ENCODE measurements around the gene DDHD1.
"Not testable (repeated sequence)": the region's sequence is repeated elsewhere in the genome, so short reads cannot be mapped to it uniquely, and the experiment has no call there.

Gene DDHD1

GRCh38 chr14:53103636-53104340 is 49.3 kb downstream of the DDHD1 start:
- no peak for DNase-seq

GRCh38 chr14:53093206-53093605 is 59.9 kb downstream of the DDHD1 start:
- DNase-seq, result peak; percentile 58

GRCh38 chr14:53090853-53091252 is 62.3 kb downstream of the DDHD1 start:
- no peak for DNase-seq

GRCh38 chr14:53084954-53085353 is 68.2 kb downstream of the DDHD1 start:
- DNase-seq, result not testable (repeated sequence)

GRCh38 chr14:53064475-53064874 is 88.6 kb downstream of the DDHD1 start:
- DNase-seq, result no peak

- DNase-seq, result no peak
Observed at GRCh38 chr14:53062856-53063255, 90.3 kb downstream of the DDHD1 start.

GRCh38 chr14:53060046-53060445 is 93.1 kb downstream of the DDHD1 start:
- DNase-seq, result no peak

- peak; percentile 59 for DNase-seq
Observed at GRCh38 chr14:53055003-53055402, 98.1 kb downstream of the DDHD1 start.

- no peak for DNase-seq
Observed at GRCh38 chr14:53054457-53054856, 98.7 kb downstream of the DDHD1 start.

GRCh38 chr14:53048631-53049030 is 104.5 kb downstream of the DDHD1 start:
- no peak for DNase-seq

- DNase-seq, result no peak
Observed at GRCh38 chr14:53047307-53048069, 105.6 kb downstream of the DDHD1 start.

GRCh38 chr14:53044486-53044885 is 108.6 kb downstream of the DDHD1 start:
- no peak for DNase-seq

- no peak for DNase-seq
Observed at GRCh38 chr14:53043027-53043581, 110.0 kb downstream of the DDHD1 start.

GRCh38 chr14:53042480-53042879 is 110.6 kb downstream of the DDHD1 start:
- no peak for DNase-seq

- no peak for DNase-seq
Observed at GRCh38 chr14:53041067-53041466, 112.1 kb downstream of the DDHD1 start.

- no peak for DNase-seq
Observed at GRCh38 chr14:53038629-53039028, 114.5 kb downstream of the DDHD1 start.

GRCh38 chr14:53037016-53037415 is 116.1 kb downstream of the DDHD1 start:
- no peak for DNase-seq

GRCh38 chr14:53035336-53036210 is 117.5 kb downstream of the DDHD1 start:
- no peak for DNase-seq

GRCh38 chr14:53034688-53035230 is 118.4 kb downstream of the DDHD1 start:
- DNase-seq, result no peak

GRCh38 chr14:53034036-53034435 is 119.1 kb downstream of the DDHD1 start:
- DNase-seq, result no peak

GRCh38 chr14:53032838-53033390 is 120.2 kb downstream of the DDHD1 start:
- no peak for DNase-seq

- DNase-seq, result no peak
Observed at GRCh38 chr14:53032161-53032803, 120.8 kb downstream of the DDHD1 start.

Data from activated CD4-positive, alpha-beta T cell treated with anti-CD3 and anti-CD28 coated beads, Interleukin-2, Interleukin-6, amounts not matched to agents 100 ng/mL and 50 ng/mL, durations not matched to agents 16 hours and 8 hours (primary cell).